T-helper 22 cell (primary cell): Measurements from ENCODE around the gene NSDHL.

Experiments
- DNase-seq: peaks from one replicate; pipeline ENCODE4 v3.0.0-alpha.2; 2020; ENCODE audit warnings: low read depth

The NSDHL gene

DNA sequence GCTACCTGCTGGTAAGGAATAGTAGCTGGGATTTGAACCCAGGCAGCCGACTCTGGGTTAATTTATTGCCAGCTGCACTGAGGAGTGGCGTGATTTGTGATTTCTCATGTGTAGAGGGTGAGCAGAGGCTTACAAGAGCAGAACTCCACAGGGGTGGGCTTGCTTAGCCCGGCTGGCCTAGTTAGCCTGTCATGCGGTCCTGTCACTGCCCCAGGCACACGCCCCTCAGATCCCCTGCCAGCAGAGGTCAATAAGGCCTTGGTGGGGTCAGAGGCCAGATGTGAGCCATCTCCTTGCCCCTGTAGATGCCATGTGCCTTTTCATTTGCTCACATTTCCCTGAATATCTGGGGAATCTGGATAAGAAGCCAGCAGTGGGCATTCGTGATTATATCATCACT, 13.4 kb downstream of the NSDHL start:
- no peak for DNase-seq

DNA sequence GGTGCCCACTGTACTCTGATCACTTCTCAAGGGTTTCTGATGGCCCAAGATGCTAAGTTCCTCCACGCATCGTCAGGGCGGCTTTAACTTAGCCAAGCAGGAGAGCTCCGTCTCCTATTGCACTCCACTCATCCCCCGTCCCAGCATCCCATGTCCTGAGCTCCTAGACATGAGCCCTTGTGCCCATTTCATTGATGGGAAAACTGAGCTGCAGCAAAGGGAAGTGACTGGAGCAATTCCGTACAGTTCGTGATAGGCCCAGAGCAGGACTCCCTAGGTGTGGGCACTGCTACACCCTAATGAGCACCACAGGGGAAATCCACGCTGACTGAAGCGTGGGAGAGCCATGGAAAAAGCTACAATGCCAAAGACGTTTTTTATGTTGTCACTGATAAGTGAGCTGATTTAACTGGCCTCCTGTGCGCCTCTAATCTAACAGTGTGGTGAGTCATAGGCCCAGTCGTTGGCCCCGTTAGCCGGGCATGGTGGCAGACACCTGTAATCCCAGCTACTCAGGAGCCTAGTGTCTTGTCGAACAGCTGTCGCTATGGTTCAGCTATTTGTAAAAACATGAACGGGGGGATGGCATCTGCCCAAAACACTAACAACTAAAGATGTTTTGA, 14.9 kb downstream of the NSDHL start:
- no peak for DNase-seq

DNA sequence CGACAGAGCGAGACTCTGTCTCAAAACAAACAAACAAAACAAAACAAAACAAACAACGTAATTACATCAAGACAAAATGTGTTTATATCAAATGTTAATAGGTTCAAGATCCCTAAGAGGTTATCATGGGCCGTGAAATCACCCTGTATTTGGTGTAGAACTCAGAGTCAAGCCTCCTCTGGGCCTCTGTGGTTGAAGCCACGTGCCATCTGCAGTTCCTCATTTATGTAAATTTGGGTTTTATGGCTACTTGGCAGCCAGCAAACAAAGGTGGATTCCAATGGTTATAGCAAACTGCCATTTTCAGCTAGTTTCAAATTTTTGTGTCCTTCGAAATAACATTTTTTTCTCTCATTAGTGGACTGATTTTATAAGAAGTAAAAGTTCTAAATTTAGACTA, 16.4 kb downstream of the NSDHL start:
- no peak for DNase-seq

DNA sequence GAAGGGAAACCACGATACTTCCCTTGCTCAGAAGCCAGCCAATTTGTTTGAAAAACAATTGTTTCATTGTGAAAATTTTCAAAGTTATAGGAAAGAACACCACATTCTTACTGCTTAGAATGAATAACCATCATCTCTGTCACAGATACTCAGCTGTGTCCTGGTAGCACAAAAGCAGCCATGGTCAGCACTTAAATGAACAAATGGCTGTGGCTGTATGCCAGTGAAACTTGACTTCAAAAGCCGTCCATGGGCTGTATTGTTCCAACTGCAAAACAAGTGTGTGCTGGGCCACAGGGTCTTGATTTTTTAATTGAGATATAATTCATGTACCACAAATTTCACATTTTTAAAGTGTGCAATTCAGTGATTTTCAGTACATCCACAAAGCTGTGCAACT, 19.6 kb downstream of the NSDHL start:
- no peak for DNase-seq

DNA sequence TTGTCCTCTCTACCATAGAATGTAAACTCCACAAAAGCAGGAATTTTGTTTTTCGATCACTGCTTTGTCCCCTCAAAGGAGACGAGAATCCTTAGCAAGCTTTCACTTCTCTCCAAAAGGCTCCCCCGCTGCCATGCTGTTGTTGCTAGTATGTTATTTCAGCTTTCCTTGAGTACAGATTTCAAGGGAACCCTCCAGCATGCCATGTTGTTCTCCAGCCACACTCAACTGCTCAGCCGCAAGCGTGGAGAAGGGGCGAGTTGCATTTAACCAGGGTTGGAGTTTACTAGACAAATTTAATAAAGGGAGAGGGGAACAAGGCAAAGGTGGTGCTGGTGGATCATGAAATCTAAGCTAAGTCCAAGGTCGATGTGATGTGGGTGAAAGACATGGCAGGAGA, 23.1 kb downstream of the NSDHL start:
- DNase-seq, result no peak

DNA sequence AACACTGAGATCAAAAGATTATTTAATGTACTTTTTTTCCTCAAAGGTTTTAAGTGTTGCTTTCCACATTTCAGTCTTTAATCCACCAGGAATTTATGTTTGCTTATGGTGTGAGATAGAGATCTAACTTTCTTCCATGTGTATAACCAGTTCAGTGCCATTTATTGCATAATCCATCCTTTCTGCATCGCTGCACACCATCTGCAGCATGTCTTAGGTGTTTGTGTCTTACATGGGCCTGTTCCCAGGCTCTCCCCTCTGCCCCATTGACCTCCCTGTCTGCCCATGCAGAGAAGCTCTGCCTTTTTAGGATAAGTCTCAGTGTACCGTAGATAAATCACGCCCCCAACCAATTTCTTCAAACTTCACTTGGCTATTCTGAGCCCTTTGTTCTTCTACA, 30.3 kb downstream of the NSDHL start:
- no peak for DNase-seq

DNA sequence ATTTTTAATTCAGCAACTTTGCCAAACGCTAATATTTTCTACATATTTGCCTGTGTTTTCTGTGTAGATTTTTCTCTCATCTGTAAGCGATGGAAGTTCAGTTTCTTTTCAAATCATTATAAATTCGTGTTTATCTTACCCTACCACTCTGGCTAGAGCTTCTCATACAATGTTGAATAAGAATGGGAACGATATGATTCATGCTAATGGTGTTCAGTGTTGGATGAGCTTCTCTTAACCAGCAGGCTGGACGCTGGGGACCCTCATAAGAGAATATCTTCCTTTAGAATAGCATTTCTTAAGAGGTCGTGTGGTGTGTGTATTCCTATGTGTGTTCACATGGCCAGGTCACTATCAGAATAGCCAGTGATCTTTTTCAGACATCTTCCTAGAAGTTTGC, 31.0 kb downstream of the NSDHL start:
- no peak for DNase-seq

DNA sequence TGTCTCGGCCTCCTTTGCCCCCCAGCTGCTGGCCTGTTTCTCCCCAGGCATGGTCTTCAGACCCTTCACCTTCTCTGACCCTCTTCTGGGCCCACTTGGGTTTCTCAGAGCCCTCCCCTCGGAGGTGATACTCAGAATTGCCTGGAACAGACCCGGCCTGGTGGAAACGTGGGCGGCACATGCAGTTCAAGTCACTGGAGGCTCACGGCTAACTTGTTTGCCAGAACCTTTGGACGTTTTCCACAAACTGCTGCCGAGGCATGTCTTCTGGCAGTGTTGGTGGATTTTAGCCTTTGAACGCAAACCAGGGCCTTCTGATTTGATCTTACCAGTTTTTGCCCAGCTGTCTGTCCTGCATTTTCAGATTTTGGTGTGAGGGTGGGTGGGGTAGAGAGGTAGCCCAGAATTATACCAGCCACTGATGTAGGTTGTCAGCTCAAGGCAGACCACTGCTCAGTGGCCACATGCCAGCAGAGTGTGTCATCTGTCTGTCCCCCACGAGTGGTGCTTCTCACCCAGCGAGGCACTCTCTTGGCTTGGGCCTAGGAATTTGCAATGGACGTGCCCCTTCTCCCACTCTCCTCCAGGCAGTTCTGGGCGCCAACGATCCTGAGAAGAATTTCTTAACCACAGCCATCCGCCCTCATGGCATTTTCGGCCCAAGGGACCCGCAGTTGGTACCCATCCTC, 34.5 kb downstream of the NSDHL start:
- no peak for DNase-seq

DNA sequence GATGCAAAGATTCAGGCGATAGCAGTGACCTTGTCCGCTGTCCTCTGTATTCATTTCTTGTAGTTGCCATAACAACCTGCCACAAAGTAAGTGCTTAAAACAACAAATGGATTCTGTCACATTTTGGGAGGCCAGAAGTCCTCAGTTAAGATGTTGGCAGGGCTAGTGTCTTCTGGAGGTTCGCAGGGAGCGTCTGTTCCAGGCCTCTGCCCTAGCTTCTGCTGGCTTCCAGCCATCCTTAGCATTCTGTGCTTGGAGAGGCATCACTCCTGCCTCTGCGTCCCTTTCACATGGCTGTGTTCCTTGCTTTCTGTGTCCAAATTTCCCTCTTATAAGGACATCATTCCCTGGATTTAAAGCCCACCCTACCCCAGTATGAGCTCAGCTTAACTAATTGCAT, 35.5 kb downstream of the NSDHL start:
- DNase-seq, result no peak

DNA sequence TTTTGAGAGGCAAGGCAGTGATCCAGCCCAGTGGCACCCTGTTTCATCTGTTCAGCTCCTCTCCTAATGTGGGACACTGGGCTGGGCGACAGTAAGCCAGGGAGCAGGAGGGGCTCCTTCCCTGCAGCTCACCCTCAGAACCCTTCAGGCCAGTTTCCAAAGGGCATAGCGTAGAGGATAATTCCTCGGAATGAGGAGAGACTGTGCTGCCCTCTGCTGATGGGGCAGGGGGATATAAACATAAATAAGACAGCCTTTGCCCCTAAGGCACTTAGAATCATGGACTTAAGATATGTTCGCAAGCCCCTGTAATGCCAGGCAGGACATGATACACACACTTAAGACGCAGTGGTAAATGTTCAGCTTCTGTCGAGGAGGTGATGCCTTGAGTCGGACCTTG, 39.1 kb downstream of the NSDHL start:
- no peak for DNase-seq

DNA sequence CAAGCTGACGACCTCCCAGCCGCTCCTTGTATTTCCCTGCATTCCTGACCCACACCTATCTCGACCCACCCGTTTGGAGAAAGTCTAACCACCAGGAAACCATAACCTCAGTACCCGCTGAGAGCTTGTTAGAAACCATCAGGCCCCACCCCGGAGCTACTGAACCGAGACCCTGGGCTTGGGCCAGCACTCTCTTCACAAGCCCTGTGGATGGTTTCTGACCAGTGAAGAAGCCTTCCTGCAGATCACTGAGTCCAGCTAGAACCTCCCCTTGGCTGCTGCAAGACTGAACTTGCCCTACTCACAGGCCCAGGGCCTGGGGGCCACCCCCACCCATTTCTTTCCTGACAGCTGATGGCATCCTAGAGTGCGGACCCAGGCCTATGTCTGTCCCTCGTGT, 40.4 kb downstream of the NSDHL start:
- DNase-seq, result no peak

DNA sequence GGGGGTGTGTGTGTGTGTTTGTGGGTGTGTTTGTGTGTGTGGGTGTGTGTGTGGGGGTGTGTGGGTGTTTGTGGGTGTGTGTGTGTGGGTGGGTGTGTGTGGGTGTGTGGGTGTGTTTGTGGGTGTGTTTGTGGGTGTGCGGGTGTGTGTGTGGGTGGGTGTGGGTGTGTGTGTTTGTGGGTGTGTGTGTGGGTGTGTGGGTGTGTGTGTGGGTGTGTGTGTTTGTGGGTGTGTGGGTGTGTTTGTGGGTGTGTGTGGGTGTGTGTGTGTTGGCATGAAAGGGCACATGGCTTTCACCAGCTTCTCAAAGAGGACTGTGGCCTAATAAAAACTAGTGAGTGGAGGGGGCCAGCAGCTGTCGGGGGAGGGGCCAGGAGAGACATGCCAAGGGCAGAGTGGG, 41.7 kb downstream of the NSDHL start:
- no peak for DNase-seq

DNA sequence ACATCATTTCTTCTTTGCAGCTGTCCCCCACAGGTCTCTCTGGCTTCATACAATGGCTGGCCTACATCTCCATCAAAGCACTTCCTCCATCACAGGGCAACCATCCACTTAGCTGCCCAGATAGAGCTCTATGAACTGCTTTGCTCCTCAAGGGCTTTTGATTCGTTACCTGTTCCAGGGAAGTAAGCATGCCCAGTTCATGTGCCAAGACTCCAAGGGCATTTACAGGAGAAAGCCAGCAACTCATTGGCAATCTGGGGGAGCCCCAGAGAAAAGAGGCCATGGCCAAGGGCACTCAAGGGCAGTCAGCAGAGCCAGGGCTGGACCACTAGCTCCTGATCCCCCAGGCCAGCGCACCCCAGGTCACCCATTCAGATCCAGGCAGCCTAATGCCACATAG, 42.5 kb downstream of the NSDHL start:
- DNase-seq, result no peak

DNA sequence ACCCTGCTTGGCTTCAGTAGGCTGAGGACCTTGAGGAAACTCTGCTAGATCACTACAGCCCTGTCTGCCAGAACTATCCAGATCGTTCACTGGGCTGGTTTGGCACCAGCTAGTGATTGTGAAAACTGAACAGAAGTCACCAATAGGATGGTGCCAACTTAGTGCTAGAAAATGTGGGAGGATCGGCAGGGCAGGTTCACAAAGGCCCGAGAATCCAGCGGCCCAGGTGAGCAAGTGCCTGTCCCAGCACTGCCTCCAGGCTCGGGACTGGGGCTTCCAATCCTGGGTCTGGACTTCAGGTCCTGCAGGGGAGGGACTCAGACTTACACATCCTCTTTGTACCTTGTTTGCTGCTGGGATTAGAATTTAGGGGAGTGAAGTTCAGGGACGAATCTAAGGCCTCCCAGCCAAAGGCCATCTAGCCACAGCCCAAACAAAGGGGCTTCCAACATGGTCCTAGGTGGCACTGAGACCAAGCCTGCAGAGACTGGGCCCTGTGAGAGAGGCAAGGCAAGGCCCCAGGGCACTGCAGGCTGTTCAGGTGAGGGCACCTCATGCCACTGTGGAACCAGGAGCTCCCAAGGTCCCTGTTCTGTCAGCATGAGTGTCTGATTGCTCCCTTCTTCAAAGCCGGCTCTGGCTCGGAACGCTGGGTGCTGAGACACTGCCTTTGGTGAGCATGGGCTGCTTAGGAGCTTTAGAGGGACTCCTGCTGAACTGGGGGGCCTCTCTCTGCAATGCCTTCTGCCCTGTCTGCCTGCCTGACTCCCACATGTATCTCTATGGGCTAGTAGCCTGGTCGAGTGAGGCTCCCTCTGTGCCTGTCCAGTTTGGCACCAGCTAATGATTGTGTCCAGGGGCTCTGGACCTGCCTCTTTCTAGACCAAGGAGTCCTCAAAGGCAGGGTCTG, 46.3 kb downstream of the NSDHL start:
- DNase-seq, result no peak

DNA sequence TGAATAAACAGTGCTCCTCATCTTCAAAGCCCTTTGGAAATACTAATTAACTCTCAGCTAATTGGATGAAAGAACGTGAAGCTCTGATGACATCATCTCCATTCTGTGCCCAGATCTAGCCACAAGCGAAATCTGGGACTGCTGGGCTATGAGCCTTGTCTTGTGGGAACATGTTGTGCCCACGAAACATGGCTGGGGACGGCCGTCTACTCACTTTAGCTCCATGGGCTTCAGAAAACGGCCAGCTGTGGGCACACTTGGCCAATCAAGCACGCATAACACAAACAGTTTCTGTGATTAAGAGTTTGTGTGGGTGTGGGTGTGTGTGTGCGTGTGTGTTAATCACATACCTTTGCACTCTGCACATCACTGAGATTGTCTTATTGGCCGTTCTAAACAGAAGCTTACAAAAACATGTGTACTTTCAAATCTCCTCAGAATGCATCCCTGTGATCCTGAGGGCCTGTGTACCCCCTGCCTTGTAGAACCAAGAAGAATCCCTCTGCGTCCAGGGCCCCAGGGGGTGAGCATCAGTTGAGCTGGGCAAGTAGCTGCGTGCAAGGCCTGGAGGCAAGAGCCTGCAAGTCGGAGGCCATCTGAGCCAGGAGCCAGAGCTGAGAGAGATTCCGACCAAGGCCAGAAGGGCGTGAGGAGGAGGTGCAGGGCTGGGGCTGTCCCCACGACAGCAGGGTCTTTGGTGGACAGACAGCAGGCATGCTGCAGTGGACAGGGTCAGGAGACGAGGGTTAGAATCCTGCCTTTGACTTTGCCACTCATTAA, 48.3 kb downstream of the NSDHL start:
- no peak for DNase-seq

DNA sequence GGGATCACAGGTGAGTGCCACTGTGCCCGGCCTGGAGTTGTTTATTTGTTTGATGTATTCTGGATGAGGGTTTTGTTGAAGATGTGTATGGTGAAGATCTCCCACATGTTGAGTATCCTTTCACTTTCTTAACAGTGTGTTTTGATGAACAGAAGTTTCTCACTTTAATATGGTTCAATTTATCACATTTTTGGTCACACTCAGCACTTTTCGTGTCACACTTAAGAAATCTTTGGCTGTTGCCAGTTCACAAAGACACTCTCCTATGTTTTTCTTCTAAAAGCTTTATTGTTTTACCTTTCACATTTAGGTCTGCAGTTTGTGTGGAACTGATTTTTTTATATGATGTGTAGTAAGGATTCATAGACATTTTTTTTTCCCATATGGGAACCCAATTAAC, 50.4 kb downstream of the NSDHL start:
- DNase-seq, result no peak

DNA sequence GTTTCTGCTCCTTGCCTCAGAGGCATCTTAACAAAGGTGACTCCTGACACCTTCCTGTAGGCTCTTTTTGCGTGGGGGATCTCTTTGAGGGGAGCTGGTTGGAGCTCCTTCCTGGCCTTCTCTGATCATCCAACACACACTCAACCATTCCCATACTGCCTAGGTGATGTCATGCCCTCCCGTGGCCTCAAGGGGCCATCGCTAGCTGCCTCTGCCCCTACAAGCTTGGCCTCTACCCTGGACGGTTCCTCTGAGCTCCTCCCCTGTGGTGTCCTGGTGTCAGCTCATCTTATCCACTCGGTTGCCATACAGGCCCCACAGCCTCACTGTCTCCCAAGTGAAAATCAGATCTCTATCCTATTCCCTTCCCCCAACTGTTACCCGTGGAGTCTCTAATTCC, 53.3 kb downstream of the NSDHL start:
- no peak for DNase-seq

DNA sequence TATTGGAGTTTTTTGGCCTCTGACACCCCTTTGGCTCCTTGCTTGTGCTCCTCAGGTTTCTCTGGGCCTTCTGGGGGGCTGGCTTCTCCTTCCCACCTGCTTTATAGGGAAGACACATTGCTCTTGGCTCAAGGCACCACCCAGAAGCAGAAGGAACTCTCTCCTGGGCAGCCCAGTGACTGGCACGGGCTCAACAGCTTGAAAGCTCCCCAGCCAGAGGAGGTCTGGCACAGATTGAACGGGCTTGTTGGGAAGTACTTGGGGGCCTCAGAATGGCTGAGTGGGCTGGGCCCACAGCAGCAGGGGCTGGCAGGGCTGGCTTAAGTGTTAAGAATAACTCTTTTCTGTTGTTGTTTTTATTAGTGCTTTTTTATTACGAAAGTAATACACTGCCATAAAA, 55.9 kb downstream of the NSDHL start:
- no peak for DNase-seq

DNA sequence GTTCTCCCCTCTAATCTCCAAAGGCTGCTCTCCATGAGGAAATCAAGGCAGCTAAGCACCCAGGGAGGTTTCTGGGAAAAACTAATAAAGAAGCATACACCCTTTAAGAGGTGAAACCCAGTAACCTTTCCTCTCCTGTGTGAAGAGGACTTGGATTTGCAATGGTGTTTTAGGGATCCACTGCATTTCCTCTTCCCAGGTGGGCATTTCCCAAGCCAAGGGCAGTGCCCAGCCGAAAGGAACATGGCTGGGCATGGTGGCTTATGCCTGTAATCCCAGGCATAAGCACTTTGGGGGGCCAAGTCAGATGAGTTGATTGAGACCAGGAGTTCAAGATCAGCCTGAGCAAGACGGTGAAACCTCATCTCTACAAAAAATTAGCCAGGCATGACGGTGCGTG, 61.6 kb downstream of the NSDHL start:
- DNase-seq, result no peak

DNA sequence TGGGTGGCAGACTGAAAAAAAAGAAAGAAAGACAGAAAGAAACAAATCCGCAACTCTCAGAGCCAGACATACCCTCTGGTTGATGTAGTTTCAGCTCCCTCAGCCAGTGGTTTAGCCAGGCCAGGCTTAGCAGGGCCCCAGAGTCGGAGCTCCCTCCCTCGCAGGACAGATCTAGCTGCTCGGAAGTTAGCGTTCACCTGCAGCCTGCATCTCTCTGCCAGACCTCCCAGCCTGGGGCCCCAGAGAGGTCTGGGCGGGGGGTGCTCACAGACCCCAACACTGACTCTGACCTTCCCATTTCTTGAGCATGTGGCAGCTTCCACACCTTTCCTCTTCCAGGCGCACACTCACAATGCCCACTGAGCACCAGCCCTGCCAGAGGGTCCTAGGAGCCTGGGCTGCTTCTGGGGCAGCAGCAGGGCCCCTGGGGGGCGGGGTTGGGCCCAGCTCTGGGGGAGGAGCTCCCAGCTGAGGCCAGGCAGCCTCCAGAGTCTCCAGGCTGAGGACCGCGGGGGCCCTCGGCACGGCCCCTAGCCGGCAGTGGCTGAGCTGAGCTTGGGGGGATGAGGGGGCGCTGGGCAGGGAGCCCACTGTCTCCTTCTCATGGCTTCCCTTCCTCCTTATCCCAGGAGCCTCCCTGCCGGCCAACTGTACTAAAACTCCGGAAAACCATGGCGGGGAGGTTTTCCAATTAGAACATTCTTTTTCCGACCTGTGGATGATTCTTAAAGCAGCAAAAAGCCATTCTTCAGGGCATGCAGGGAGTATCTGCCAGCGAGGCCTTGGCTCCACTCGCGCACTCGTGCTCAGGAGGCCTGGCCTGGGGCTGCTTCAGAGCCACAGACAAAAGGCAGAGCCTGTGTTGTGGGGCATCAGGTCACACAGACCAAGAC, 62.4 kb downstream of the NSDHL start:
- DNase-seq, result no peak

DNA sequence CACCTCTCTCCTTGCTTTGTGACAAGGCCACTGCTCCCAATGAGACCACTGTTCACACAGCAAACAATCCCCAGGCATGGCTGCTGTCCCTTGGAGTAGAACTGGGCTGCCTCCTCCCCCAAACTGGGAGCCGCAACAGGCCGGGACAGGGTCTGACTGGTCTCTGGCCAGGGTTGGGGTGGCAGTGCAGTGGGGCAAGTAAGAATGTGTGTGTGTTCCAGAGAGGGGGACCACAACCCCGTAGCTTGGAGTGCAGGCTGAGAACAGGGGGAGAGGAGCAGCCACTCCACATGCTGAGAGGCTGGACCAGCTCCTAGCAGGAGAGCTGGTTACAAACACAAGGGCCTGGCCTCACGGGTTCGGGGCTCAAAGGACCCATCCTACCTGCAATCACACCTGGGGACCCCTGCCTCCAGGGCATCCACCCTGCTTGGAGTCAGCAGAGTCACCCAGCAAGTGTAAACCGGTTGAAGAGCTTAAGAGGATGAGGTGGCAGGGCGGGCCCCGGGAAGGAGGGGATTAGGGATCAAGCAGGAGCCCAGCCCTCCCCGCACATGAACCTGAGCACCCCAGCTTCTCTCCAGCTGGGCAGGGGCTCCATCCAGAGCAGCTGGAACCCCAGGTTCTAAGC, 63.2 kb downstream of the NSDHL start:
- DNase-seq, result no peak
